NCI-H2196 (cell line): ENCODE measurements around the gene PCSK5.

Source experiments
- DNase-seq: peaks from one replicate; lab custom pipeline; 2025; ENCODE audit not compliant: unreplicated experiment; lab: John Stamatoyannopoulos, UW

PCSK5 gene

GRCh38 chr9:76176171-76176570 lies 285.7 kb downstream of the PCSK5 start:
- no peak for DNase-seq

DNA sequence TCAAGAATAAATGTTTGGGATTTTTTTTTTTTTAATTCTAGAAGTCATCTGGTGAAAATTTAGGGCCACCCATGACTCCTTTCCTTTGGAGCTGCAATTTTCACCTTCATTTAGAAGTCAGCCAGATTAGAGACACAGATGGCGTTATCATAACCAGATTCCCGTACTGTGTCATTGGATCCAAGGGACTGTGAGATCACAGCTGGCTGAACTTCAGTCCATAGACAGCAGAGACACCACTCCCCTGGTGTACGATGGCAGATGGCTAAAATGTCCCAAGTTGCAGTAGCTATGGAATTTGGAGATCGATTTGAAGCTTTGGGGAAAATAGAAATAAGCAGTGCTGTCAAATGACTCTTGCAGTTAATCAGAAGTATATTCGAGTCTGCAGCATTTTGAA lies 287.5 kb downstream of the PCSK5 start:
- DNase-seq: no peak

- DNase-seq: peak; percentile 17
Observed at GRCh38 chr9:76180541-76180940, 290.1 kb downstream of the PCSK5 start.

DNA sequence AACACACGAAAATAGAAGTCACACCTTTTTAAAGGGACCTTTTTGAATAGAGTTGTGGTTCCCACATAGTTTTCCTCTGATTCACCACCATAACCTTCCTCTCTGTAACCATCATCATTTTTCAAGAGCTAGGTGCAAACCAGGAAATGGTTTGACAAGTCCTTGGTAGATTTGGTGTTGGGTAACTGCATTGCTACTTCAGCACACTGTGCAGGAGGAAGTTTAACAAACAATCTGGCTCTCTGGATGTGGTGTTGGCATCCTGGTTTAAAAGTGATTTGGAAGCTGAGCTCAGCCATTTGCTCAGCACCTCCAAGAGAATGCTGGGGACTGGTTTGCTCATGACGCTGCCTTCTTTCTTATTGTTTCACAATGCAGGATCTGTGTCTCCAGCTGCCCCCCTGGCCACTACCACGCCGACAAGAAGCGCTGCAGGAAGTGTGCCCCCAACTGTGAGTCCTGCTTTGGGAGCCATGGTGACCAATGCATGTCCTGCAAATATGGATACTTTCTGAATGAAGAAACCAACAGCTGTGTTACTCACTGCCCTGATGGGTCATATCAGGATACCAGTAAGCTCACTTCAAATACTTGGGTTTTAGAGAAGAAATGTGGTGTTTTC lies 290.7 kb downstream of the PCSK5 start:
- DNase-seq: peak; percentile 55

GRCh38 chr9:76181781-76182180 lies 291.3 kb downstream of the PCSK5 start:
- DNase-seq: no peak

DNA sequence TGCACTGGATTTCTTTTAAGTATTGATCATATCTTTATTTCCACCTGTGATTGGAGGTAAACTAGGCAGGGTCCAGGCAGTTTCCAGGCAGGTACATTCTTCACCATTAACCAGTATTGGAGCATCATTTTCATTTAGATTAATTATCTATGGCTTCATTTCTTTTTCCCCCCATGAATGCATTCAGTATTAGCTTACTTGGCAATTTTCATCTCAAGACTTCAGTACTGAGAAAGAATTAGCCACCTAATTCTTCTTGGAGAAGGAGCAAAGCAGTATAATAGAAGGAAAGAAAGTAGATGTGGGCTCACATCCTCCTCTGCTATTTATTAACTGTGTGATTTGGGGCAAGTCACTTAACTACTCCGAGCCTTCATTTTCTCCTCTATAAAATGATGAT lies 295.0 kb downstream of the PCSK5 start:
- no peak for DNase-seq

GRCh38 chr9:76188286-76188685 lies 297.8 kb downstream of the PCSK5 start:
- DNase-seq: no peak

DNA sequence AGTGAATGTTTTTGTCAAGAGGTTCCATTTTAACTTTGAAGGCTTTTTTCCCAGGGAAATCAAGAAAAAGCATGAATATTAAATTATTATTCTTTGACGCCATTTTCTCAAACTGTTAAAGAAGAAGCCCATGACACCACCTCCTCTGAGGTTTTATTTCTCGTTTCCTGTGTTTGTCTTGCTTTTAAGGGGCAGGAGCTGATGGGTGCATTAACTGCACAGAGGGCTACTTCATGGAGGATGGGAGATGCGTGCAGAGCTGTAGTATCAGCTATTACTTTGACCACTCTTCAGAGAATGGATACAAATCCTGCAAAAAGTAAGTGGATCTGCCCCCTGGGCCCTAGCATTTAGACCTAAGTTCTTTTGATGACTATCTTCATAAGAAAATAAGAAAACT lies 298.4 kb downstream of the PCSK5 start:
- DNase-seq: no peak

DNA sequence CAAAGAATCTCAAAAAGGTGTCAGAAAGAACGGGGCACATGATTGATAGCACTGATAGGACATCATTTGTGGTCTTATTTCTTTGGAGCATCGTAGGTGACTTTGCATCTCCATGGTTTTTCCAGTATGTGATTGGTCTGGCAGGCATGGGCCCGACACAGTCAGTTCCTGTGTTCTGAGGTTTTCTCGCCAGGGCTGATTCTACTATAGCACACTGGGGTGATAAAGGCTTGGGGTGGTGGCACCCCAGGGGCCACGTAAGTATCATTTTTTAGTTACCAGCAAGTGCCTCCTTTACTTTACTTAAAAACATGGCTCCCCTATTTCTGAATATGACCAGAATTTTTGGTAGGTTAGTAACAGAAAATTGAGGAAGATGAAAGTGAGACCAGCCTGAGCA lies 301.0 kb downstream of the PCSK5 start:
- no peak for DNase-seq

DNA sequence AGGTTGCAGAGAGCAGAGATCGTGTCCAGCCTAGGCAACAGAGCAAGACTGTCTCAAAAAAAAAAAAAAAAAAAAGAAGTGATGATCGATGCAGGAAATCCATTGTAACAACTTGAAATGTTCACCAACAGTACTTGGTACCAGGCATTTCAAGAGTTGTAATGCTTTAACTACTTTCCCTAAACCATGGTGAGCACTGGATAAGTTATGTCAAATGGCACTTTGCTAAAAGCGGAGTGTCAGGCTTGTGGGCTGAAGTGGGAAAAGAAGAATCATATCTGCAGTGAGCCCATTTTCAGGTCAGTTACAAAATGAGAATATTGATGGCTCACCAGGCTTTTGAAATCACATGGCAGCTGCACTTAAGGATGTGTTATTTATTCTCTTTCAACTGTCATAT lies 301.5 kb downstream of the PCSK5 start:
- no peak for DNase-seq

- no peak for DNase-seq
Observed at GRCh38 chr9:76194896-76195295, 304.4 kb downstream of the PCSK5 start.

DNA sequence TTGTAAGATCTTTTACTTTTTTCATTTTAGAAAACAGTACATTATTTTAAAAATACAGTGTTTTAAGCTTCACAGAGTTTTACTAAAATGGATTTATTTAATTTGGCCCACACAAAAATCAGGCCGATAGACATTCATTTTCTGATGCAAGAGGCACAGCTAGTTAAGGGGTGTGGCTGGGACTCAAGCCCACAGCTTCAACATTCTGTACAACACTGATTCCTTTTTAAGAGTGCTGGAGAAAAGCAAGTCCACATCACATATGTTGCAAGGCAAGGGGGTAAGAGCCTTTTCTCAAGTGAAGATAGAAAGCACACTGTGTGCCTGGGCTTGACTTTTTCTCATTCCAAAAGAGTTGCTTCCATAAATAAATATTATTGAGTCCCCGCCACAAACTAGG lies 307.9 kb downstream of the PCSK5 start:
- DNase-seq: no peak

- no peak for DNase-seq
Observed at GRCh38 chr9:76200315-76200714, 309.8 kb downstream of the PCSK5 start.

- DNase-seq: no peak
Observed at GRCh38 chr9:76200745-76201144, 310.3 kb downstream of the PCSK5 start.

- no peak for DNase-seq
Observed at GRCh38 chr9:76203373-76203772, 312.9 kb downstream of the PCSK5 start.

GRCh38 chr9:76206821-76207220 lies 316.3 kb downstream of the PCSK5 start:
- DNase-seq: no peak

DNA sequence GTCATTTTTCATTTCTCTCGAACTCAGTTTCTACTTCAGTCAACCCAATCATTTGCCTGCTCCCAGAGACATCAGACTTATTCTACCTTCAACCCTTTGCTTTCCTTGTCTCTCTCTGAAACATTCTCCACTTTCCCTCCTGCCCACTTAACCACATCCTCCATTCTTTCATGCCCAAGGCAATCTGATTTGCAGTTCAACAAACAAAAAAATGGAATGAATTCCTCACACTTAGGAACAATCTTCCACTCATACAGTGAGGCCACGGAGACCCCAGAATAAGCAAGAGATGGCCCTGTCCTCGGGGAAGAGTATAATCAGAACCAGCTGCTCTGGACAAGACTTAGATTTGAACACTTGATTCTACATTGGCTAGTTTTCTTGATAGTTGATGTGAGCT lies 323.3 kb downstream of the PCSK5 start:
- DNase-seq: no peak

- DNase-seq: no peak
Observed at GRCh38 chr9:76215066-76215465, 324.6 kb downstream of the PCSK5 start.

DNA sequence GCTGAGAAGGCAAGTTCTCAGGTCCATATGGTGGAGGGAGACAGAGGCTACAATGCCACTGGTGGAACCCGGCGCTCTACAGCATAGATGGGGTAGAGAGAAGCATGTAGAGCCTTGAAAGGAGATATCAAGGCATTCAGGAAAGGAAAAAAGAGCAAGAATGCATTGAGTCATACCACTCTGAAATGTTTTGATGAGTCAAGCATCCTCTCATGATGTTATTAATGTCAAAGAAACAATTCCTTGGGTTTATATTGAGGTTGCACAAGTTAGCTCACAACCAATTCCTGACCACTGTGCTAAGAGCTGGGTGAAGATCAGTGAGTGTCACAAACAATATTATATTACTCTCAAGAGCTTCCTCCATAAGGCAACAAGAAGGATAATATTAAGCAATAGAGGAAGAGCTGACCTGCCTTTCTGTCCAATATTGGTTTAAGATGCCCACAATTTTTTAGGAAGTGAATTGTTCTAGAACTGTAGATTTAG lies 325.7 kb downstream of the PCSK5 start:
- no peak for DNase-seq

DNA sequence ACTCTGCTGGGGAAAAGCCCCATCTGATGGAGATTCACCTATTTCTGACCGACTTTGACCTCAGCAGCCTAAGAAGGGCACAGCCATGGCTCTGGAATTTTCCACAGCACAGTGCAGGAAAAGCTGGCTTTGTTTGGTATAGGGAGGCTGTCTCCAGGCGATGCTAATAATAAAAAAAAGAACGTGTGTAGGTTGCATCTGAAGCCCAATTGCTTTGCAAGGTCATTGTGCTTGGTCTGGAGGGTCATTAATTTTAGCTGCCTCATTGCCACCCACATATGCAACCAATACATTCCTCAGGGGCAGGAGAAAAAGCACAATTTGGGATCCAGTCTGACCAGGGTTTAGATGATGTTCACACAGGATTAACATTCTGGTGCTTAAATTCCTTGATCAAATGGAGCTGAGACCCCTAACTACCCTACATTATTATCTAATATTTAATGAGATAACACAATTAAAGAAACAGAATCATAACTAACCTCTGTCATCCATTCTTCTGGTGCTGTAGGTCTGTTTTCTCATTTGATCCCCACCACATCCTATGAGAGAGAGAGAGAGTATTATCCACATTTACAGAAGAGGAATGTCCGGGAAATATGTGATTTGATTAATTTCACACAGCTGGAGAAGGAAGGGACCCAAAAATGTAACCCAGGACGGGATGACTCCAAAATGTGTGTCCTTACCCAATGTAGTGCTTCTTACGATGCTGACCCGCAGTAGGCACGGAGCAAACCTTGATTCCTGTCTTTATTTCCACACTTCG lies 327.8 kb downstream of the PCSK5 start:
- no peak for DNase-seq

- DNase-seq: no peak
Observed at GRCh38 chr9:76218886-76219445, 328.5 kb downstream of the PCSK5 start.

DNA sequence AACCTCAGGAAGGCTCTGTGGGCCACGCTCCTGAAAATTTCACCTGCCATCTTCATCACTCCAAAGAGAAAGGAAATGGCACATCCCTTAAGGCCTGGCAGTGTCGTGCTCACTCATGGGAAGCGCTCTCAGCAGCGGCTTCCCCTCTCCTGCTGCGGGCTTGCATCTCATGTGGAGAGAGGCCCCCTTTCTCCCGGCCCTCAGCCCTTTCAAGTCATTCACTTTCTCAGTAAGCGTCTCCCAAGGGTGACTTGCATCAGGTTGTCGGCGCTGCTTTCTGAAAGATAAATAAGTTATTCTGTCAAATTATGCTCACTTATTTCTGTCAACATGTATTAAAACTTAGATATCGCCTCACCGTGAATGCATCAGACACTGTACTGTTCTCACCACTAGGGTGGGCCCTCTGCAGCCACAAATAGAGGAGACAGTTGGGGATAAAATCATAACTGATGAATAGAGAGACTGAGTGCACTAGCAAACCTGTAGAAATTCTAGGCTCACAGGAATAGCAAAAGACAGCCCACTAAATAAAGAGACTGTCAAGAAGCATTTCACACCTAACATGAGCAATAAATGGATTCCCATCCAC lies 329.2 kb downstream of the PCSK5 start:
- DNase-seq: no peak
